RWPE2 (cell line): ENCODE data around the gene OSBPL10.

Experiments
- ATAC-seq: fragments of 200-7000 bp; cut with Tn5 transposase; 3 replicates; pipeline ENCODE4 v1.9.1; 2021; ENCODE audit warnings: low read depth
- DNase-seq: peaks from one replicate; pipeline ENCODE4 v3.0.0-alpha.2; 2020; ENCODE audit warnings: low spot score
- H3K27ac ChIP-seq: fragments of 450-650 bp; 2 replicates; pipeline ENCODE4 v1.5.1; 2017; ENCODE audit warnings: mild to moderate bottlenecking; ENCODE audit not compliant: poor library complexity, severe bottlenecking
- H3K27me3 ChIP-seq: fragments of 250-450 bp; sonication (Bioruptor Pico); 2 replicates; pipeline ENCODE4 v1.5.1; 2021; ENCODE audit warnings: mild to moderate bottlenecking, moderate library complexity; ENCODE audit not compliant: insufficient read depth, poor library complexity, severe bottlenecking
- H3K36me3 ChIP-seq: fragments of 250-450 bp; sonication (Bioruptor Pico); 2 replicates; pipeline ENCODE4 v1.5.1; 2020; ENCODE audit warnings: low read depth, mild to moderate bottlenecking, moderate library complexity
- H3K4me1 ChIP-seq: fragments of 250-450 bp; sonication (Bioruptor Pico); 2 replicates; pipeline ENCODE4 v1.5.1; 2021; ENCODE audit warnings: mild to moderate bottlenecking, moderate library complexity; ENCODE audit not compliant: insufficient read depth, poor library complexity, severe bottlenecking
- H3K4me3 ChIP-seq: fragments of 250-450 bp; sonication (Bioruptor Pico); 2 replicates; pipeline ENCODE4 v1.5.1; 2021; ENCODE audit warnings: mild to moderate bottlenecking, moderate library complexity; ENCODE audit not compliant: severe bottlenecking
- H3K9me3 ChIP-seq: fragments of 250-450 bp; sonication (Bioruptor Pico); 2 replicates; pipeline ENCODE4 v1.5.1; 2021; ENCODE audit warnings: mild to moderate bottlenecking, moderate library complexity; ENCODE audit not compliant: severe bottlenecking
- TF ChIP-seq, protein P1 (sequence below): fragments of 450-650 bp; IDR thresholded peaks from one replicate; pipeline ENCODE4 v1.5.1; 2017; ENCODE audit warnings: mild to moderate bottlenecking, moderate library complexity; ENCODE audit not compliant: poor library complexity, severe bottlenecking

OSBPL10 gene

DNA sequence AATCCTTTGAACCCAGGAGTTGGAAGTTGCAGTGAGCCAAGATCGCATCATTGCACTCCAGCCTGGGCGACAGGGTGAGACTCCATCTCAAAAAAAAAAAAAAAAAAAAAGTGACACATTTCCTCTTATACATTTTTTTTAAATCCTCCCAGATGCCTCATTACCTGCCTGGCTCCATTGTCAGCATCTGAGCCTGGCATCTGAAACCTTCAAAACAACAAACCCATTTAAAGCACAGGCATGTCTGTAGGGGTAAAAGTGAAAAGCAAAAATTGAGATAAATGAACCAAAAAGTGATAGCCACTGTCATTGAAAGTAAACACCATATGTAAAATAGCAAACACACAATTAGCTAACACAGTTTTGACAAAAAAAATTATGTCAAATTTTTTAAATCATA, 38.6 kb downstream of the OSBPL10 start:
- Histone ChIP-seq H3K9me3 (no peaks in the 10 kb centered on the region), H3K27ac (peak overlapping the region; percentile 62), H3K27me3 (no peaks in the 10 kb centered on the region), H3K4me1 (peaks cover 41% of the 10 kb centered on the region), H3K36me3 (peaks cover 8% of the 10 kb centered on the region; the same call in 1 of the 2 replicates), H3K4me3 (no peak overlapping the region)
- ATAC-seq, result no peak
- TF ChIP-seq, protein P1, sequence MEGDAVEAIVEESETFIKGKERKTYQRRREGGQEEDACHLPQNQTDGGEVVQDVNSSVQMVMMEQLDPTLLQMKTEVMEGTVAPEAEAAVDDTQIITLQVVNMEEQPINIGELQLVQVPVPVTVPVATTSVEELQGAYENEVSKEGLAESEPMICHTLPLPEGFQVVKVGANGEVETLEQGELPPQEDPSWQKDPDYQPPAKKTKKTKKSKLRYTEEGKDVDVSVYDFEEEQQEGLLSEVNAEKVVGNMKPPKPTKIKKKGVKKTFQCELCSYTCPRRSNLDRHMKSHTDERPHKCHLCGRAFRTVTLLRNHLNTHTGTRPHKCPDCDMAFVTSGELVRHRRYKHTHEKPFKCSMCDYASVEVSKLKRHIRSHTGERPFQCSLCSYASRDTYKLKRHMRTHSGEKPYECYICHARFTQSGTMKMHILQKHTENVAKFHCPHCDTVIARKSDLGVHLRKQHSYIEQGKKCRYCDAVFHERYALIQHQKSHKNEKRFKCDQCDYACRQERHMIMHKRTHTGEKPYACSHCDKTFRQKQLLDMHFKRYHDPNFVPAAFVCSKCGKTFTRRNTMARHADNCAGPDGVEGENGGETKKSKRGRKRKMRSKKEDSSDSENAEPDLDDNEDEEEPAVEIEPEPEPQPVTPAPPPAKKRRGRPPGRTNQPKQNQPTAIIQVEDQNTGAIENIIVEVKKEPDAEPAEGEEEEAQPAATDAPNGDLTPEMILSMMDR, result no peak
- DNase-seq, result no peak

- Histone ChIP-seq H3K4me3 (no peak overlapping the region), H3K4me1 (peaks cover 48% of the 10 kb centered on the region), H3K27ac (peak overlapping the region; percentile 62), H3K36me3 (peaks cover 4% of the 10 kb centered on the region; the same call in 1 of the 2 replicates), H3K9me3 (no peaks in the 10 kb centered on the region), H3K27me3 (no peaks in the 10 kb centered on the region)
- TF ChIP-seq, protein P1, result peak; percentile 30
- DNase-seq (no peak), ATAC-seq (peak; percentile 69)
Observed at GRCh38 chr3:31937225-31937624, 43.8 kb downstream of the OSBPL10 start.

GRCh38 chr3:31936420-31937060, 44.5 kb downstream of the OSBPL10 start:
- H3K4me3 ChIP-seq, result no peak overlapping the region
- TF ChIP-seq, protein P1, result no peak
- peaks cover 41% of the 10 kb centered on the region for H3K4me1 ChIP-seq
- H3K27me3 ChIP-seq, result no peaks in the 10 kb centered on the region
- H3K27ac ChIP-seq, result peak overlapping the region; percentile 62
- no peak for DNase-seq
- peaks cover 4% of the 10 kb centered on the region; the same call in 1 of the 2 replicates for H3K36me3 ChIP-seq
- H3K9me3 ChIP-seq, result no peaks in the 10 kb centered on the region
- no peak for ATAC-seq

DNA sequence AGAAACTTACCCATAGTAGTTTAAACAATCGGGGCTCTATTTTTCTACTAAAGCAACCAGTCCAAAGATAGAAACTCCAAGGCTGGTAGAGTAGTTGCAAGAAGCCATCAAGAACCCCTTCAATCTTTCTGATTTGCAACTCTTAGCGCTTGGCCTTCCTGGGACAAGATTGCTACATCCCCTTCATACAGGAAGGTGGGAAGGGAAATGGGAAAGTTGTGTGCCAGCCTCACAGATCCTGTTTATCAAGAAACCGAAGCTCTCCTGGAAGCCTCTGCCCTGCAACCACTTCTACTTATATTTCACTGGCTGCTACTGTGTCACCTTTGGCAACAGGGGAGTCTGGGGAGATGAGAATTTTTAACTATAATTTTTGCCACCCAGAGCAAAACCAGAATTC, 46.2 kb downstream of the OSBPL10 start:
- DNase-seq, result no peak
- ATAC-seq, result peak; percentile 47; the same call in 1 of the 3 replicates
- TF ChIP-seq, protein P1, result no peak
- H3K4me3 ChIP-seq, result no peak overlapping the region
- peak overlapping the region; percentile 4 for H3K27ac ChIP-seq
- peaks cover 33% of the 10 kb centered on the region for H3K4me1 ChIP-seq
- H3K9me3 ChIP-seq, result no peaks in the 10 kb centered on the region
- no peaks in the 10 kb centered on the region; the same call in 1 of the 2 replicates for H3K36me3 ChIP-seq
- no peaks in the 10 kb centered on the region for H3K27me3 ChIP-seq

DNA sequence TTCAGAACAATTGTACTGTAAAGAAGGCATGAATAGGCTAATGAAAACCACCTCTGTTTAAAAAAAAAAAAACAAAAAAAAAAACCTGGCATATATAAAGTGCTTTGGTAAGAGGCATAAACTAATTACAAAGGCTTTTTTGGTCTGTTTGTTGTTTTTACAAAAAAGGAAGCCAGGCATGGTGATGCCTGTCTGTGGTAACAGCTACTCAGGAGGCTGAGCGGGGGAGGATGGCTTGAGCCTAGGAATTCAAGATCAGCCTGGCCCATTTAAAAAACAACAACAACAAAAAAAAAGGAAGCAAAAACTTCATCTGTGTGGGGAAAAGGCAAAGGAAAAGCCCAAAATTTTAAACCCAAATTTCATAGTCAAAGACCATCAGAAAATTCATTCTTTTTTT, 47.0 kb downstream of the OSBPL10 start:
- H3K4me3 ChIP-seq, result no peak overlapping the region
- no peak overlapping the region for H3K27ac ChIP-seq
- peaks cover 32% of the 10 kb centered on the region for H3K4me1 ChIP-seq
- H3K9me3 ChIP-seq, result no peaks in the 10 kb centered on the region
- DNase-seq, result no peak
- H3K27me3 ChIP-seq, result no peaks in the 10 kb centered on the region
- no peak for ATAC-seq
- H3K36me3 ChIP-seq, result no peaks in the 10 kb centered on the region; the same call in 1 of the 2 replicates
- TF ChIP-seq, protein P1, result no peak
